GM19324 (cell line): ENCODE data around the gene RXYLT1.
A peak's percentile ranks its signal among the peaks of the same experiment; 100 is the strongest.
"Not testable (repeated sequence)": the region's sequence is repeated elsewhere in the genome, so short reads cannot be mapped to it uniquely, and the experiment has no call there.

ENCODE experiments used
- ATAC-seq: cut with Tn5 transposase; IDR thresholded peaks from one replicate; pipeline ENCODE4 v1.9.1; 2021; ENCODE audit warnings: mild to moderate bottlenecking, moderate library complexity; ENCODE audit not compliant: unreplicated experiment, low FRiP score

RXYLT1 gene, protein sequence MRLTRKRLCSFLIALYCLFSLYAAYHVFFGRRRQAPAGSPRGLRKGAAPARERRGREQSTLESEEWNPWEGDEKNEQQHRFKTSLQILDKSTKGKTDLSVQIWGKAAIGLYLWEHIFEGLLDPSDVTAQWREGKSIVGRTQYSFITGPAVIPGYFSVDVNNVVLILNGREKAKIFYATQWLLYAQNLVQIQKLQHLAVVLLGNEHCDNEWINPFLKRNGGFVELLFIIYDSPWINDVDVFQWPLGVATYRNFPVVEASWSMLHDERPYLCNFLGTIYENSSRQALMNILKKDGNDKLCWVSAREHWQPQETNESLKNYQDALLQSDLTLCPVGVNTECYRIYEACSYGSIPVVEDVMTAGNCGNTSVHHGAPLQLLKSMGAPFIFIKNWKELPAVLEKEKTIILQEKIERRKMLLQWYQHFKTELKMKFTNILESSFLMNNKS

DNA sequence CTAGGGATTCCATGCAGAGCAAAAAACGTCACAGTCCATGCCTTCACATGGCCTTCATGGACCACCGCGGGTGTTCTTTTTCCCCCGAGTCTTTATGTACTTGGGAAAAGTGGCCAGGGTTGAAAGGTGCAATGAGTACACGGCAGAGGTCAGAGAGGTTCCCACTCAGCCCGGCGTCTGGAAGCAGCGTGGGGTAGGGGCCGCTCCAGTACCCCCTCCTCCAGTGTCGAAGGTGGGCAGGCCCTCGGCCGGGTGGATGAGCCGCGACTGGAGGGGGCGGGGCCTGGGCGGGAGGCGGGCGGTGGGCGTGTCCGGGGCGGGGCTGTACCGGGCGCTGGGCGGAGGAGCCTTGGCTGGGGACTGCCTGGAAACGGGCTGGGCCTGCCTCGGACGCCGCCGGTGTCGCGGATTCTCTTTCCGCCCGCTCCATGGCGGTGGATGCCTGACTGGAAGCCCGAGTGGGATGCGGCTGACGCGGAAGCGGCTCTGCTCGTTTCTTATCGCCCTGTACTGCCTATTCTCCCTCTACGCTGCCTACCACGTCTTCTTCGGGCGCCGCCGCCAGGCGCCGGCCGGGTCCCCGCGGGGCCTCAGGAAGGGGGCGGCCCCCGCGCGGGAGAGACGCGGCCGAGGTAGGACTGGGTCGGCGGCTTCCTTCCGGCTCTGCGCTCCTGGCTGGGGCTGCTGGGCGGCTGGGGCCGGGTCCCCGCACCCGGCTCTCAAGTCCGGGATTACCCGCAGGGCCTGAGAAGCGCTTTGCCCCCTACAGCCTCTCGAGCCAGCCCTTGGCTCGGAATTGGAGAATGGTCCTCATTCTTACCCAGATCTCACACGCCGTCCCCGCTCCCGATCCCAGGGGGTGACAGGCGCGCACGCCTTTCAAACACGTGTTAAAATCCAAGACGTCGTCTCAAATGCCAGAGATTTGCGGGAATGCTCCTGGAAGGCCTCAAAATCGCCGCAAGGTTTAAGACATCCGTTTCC lies at the start of gene RXYLT1:
Gene RXYLT1, plus strand, starts transcription at position 412 of the 984 bp plus-strand sequence. Its CDS starts 52 bp downstream, at position 464.
- peak; percentile 99 for ATAC-seq

DNA sequence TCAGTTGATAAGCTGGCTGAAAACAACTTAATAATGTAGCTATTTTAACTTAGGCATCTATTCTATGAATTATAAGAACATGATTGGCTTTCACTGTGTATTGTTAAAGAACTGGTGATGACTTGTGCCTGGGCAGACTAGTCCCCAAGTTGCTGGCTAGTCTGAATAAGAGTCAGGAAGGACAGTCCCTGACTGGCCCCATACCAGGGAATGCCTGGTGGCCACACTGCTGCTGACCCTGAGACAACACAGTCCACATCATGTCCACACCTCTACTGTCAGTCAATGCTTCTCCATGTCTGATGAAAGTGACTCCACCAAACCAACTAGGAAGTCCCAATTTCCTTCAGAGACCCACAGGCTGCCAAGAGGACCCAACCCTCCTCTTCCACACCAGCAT lies 46.9 kb upstream of the RXYLT1 start:
- not testable (repeated sequence) for ATAC-seq

DNA sequence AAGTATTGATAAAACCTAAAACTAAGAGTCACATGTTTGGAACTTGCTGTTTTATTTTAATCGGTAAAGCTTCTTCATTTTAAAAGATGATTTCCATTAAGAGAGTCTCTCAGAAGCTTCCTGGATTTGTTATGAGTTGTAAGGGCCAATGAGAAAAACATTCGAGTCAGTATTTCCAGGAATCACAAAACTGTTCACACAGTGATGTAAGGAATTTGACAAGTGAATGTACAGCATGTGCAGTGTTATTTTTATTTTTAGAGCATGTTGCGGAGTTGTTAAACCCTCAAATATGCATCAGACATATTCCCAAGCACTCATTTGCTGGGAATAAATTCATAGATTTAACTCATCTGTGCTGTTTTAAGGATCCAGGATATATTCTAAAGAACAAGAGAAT lies 46.1 kb upstream of the RXYLT1 start:
- not testable (repeated sequence) for ATAC-seq

DNA sequence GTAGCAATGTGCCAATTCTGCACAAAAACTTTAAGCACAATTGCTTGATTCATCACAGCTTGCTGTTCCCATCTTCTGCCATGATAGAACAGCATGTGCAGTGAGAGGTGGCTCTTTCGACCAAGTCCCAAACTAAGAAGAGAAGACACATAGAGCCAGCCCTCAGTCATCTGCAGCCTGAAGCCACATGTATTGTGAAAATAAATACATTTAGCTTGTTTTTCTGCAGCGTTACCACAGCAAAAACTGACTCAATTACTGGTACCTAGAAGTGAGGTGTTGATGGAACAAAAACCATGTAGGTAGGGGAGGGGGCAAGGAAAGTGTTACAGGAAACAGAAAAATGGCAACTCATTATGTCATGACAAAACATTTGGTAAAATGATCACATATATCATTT lies 39.2 kb upstream of the RXYLT1 start:
- ATAC-seq = not testable (repeated sequence)

DNA sequence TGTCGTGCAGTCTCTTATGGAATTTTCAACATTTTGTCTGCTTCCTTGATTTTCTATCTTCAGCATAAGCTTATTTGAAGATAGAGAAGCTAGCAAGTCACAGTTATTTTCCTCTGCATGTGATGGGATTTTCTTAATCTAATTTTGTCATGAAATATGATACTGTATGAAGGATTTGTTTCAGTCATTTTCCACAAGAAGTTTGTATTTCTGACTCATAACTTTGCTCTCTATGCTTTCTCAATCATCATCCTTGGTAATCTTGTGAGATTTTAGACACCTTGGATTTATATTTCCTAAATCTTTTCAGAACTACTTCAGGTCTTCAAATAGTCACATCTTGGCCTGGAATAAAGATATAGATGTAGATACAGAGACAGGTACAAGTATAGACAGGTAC lies 38.3 kb upstream of the RXYLT1 start:
- ATAC-seq = not testable (repeated sequence)

DNA sequence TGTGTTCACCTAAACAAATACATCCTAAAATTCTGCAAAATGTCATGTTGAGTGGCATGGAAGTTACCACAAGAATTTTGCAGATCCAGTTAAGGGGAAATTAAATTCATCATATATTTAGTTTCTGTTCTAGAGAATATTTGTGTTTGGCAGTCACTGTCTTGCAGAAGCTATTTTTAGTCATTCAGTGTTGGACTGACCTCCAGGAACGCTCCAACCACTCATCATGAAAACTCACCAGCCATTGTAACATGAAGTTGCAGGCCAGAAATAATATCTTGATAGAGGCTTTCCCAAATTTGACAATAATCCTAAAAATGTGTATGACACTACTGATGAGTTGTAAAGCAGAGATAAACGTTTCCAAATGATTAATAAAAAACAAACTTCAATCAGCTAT lies 35.6 kb upstream of the RXYLT1 start:
- not testable (repeated sequence) for ATAC-seq

DNA sequence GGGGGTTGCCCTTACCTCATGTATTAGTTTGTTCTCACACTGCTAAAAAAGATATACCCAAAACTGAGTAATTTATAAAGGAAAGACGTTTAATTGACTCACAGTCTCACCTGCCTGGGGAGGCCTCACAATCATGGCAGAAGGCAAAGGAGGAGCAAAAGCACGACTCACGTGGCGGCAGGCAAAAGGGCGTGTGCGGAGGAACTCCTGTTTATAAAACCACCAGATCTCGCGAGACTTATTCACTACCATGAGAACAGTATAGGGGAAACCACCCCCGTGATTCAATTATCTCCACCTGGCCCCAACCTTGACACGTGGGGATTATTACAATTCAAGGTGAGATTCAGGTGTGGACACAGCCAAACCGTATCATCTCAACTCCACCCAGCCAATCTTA lies 33.2 kb upstream of the RXYLT1 start:
- not testable (repeated sequence) for ATAC-seq

DNA sequence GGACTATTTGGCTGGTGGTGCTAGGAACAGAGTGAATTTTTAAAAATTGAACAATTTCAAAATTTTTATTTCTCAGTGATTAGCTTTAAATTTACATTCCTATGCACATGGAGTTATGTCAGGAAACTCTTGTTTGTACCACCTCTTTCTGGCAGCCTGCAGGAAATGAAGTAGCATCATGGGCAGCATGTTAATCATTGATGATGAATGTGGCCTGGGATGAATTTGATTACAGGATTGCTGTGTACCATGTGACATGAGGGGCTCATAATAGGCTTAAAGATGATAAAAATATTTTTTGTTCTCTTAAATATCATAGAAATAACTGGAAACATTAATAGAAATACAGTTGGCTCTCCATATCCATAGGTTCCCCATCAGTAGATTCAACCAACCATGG lies 32.6 kb upstream of the RXYLT1 start:
- ATAC-seq = not testable (repeated sequence)

DNA sequence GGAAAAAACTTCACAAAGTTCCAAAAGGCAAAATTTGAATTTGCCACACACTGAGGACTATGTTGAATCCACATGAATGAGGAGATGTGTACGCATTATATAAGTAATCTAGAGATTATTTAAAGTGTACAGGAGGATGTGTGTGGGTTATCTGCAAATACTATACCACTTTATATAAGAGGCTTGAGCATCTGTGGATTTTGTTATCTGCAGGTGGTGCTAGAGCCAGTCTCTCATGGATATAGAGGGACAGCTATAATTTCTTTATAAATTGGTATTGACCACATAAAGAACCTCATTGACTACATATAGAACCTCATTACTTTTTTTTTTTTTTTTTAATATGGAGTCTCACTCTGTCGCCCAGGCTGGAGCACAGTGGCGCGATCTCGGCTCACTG lies 32.2 kb upstream of the RXYLT1 start:
- ATAC-seq = no peak

DNA sequence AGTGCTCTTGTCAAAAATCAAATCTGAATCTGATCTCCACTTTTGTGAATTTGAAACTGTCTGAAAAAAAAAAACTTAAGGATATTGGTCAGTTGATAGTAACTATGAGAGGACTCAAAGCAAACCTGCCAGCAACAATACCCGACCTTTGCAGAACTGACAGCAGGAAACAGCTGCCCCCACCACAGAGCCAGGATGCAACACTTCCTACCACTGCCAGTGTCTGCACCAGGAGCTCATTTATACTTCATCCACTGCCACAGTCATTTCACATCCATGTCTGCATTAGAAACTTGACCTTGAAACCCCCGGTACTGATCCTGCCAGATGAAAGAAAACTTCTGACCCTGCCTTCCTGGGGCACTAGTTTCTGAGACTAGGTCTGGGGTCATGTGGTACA lies 27.4 kb upstream of the RXYLT1 start:
- no peak for ATAC-seq

DNA sequence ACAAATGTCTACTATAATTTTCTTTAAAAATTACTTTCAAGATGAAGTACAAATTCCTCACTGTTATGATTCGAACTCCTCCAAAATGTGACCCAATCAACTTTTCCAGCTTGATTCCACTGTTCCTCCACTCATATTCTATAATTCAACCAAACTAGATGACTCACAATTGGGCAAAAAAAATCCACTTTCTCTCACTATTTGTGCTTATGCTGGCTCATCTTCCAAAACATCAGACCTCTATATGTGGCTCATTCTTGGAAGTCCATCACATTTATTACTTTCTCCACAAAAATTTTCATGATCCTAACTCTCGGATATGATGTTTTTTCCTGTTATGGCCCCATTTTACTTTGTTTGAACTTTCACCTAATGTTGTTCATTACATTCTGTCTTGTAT lies 26.9 kb upstream of the RXYLT1 start:
- no peak for ATAC-seq

DNA sequence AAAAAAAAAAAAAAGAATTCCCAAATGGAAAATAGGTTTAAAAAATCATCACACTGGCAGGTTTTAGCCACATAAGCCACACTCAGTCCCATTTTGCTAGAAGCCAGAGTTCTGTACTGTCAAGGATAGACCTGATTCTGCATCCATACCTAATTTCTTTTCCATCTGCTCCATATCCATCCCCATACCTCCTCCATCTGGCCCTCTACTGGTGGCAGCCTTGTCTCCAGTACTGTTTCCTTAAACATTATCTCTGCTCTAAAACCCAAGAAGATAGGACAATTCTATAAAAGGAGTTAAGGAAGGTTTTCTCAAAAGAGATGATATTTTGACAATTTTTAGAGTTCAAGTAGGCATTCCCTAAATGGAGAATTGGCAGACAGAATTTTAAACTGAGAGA lies 26.0 kb upstream of the RXYLT1 start:
- ATAC-seq = no peak

DNA sequence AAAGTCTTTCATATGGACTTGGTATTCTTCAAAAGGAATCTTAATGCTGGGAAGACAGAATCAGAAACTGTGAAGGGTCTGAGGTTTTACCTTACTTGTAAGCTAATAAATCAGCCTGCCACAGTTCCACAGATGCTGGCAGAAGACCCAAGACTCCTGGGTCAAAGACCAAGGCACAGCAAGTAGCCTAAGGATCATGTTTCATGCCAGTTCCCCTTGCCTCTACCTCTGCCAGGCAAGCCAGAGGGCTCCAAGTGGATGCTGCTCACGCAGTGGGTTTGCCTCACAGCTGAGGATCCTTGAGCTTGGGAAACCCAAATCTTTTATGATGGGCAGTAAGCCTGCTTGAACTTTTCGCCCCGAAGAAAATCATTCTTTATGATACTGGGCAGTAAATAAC lies 15.2 kb upstream of the RXYLT1 start:
- ATAC-seq = no peak

DNA sequence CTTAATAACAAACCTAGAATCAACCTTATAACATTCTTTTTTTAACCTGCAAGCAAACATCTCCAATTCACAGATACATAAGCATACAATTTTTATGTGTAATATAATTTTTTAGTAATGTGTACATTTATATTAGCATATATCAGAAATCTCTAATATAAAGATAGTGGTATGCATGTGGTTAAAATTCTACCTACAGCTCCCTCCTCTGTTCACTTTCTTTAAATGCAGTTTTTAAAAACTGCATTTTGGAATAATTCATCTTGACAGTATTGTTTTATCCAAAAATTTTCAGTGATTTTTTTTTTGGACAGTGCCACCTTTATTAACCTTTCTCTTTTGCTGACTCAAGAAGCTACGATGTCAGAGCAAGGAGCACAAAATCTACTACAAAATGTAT lies 13.2 kb upstream of the RXYLT1 start:
- no peak for ATAC-seq

DNA sequence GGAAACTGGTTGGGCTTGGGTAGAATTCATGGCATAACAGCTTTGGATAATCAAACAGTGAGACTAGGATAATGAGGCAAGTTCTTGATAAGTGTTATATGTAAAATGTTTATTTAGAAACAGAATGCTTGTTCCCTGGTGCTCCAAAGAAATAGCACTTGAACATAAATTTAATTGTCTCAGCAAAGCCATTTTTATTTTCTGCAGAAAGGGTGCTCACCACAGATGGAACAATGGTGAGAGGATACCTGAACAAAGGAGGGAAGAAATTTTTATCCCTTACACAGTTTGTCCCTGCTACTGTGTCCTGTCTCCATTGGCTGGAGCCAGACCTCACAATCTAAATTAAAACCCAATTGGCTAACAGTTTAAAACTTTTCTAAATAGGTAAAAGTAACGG lies 9.3 kb upstream of the RXYLT1 start:
- ATAC-seq = no peak

DNA sequence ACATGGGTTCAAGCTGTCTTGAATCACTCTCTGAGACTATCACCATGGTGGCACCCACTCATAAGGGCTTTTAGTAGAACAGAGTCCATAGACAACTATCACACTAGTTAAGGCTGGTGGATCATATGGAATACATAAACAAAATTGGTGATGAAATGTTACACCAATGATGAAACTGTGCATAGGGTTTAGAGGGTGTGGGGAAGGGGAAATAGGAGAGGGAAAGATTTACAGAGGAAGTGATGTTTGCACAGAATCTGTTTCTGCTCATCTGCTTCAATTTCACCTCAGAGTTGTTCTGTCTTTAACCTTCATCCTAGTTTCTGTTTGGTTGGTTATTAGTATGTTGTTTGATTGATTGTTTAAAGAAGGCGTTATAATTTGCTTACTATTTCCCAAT lies 2.4 kb upstream of the RXYLT1 start:
- ATAC-seq = no peak

DNA sequence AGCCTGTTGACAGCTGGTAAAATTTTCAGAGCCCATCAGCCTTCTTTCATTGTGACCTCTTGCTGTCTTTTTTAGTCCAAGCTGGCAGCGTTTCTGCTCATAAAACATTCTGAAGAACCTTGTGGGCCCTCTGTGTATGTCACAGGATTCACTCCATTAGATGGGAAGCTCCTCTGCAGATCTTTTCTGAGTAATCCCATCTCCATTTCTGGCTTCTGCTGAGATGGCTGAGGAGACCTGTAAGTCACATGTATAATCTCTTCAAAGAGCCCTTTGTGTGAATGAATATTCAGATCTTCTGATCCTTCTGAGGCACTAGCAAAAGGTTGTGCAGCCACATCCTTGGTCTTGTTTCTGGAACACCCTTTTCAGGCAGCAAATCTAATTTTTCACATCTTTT lies 2.8 kb downstream of the RXYLT1 start:
- no peak for ATAC-seq

DNA sequence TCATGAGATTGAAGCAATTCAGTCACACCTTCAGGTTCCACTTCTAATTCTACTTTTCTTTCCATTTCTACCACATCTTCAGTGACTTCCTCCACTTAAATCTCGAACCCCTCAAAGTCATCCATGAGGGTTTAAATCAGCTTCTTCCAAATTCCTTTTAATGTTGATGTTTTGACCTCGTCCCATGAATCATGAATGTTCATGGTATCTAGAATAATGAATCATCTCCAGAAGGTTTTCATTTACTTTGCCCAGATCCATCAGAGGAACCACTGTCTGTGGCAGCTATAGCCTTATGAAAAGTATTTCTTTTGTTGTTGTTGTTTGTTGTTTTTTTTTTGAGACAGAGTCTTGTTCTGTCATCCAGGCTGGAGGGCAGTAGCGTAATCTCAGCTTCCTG lies 7.6 kb downstream of the RXYLT1 start:
- ATAC-seq = no peak

DNA sequence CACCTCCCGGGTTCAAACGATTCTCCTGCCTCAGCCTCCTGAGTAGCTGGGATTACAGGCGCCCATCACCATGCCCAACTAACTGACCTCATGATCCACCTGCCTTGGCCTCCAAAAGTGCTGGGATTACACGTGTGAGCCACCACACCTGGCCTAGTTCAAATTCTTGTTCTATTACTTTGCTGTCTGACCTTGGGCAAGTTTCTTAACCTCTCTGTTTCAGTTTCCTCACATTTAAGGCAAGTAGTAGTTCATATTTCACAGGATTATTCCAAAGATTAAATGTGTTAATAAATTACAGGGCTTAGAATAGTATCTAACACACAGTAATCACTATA lies 10.9 kb downstream of the RXYLT1 start:
- ATAC-seq = no peak

DNA sequence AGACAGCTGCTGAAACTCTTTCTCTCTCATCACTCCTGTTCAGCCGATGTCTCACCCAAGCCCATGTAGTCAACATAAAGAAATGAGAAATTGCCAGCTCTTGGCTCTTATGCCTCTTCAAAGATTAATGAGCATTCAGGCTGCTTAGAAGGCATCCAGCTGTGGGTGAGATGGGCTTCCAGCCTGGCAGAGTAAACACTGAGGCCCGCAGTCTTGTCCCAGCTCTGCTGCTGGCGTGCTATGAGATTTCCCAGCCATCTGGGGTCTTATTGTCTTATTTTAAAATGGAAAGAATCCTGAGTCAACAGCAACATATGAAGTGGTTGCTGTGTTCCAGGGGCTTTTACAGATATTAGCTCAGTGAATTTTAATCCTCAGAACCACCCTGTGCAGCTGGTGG lies 12.6 kb downstream of the RXYLT1 start:
- ATAC-seq = no peak

DNA sequence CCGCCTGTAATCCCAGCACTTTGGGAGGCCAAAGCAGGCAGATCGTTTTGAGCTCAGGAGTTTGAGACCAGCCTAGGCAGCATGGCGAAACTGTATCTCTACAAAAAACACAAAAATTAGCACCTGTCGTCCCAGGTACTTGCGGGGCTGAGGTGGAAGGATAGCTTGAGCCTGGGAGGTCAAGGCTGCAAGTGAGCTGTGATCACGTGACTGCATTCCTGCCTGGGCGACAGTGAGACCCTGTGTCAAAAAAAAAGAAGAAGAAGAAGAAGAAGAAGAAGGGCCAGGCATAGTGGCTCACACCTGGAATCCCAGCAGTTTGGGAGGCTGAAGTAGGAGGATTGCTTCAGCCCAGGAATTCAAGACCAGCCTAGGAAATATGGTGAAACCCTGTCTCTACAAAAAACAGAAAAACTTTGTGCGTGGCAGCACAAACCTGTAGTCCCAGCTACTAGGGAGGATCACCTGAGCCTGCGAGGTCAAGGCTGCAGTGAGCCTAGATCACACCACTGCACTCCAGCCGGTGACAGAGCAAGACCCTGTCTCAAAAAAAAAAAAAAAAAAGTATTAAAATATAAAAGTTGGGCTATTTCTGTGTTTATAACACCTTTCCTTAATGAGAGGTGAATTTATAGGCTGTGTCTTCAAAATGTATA lies 15.5 kb downstream of the RXYLT1 start:
- no peak for ATAC-seq
